22Rv1 (cell line): ENCODE data around the gene FNTB.
"Not testable (repeated sequence)": the region's sequence is repeated elsewhere in the genome, so short reads cannot be mapped to it uniquely, and the experiment has no call there.

Experiments used
- H3K27ac ChIP-seq: fragments of 450-650 bp; 2 replicates; pipeline ENCODE4 v1.5.1; 2017
- ZFX ChIP-seq: fragments of 450-650 bp; IDR thresholded peaks from 2 replicates; pipeline ENCODE4 v1.6.1; 2017; ENCODE audit warnings: antibody characterized with exemption, borderline replicate concordance
- TF ChIP-seq, protein P1 (sequence below): fragments of 450-650 bp; IDR thresholded peaks from 2 replicates; pipeline ENCODE4 v1.5.1; 2017; ENCODE audit warnings: mild to moderate bottlenecking

FNTB gene

DNA sequence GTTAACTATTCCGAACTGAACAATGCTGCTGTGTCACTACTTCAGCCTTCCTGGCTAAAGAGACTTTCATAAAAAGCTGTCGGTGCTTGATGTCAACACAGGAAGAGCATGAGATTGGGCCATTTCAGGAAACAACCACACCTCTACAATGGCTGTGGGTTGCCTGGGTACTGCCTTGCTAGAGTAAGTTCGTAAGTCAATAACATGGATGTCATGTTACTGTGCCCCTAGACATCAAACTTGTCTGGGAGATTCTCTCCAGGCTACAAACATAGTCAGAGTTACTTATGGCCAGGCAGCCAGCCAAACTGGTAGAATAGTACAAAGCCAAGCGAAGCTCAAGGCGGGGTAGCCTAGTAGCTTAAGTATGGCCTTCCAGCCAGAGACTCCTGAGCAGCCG is 92.5 kb downstream of the FNTB start:
- TF ChIP-seq ZFX = no peak
- TF ChIP-seq, protein P1, sequence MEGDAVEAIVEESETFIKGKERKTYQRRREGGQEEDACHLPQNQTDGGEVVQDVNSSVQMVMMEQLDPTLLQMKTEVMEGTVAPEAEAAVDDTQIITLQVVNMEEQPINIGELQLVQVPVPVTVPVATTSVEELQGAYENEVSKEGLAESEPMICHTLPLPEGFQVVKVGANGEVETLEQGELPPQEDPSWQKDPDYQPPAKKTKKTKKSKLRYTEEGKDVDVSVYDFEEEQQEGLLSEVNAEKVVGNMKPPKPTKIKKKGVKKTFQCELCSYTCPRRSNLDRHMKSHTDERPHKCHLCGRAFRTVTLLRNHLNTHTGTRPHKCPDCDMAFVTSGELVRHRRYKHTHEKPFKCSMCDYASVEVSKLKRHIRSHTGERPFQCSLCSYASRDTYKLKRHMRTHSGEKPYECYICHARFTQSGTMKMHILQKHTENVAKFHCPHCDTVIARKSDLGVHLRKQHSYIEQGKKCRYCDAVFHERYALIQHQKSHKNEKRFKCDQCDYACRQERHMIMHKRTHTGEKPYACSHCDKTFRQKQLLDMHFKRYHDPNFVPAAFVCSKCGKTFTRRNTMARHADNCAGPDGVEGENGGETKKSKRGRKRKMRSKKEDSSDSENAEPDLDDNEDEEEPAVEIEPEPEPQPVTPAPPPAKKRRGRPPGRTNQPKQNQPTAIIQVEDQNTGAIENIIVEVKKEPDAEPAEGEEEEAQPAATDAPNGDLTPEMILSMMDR = no peak
- H3K27ac ChIP-seq = no peak overlapping the region

GRCh38 chr14:65079768-65080167 is 93.1 kb downstream of the FNTB start:
- H3K27ac ChIP-seq = no peak overlapping the region
- TF ChIP-seq, protein P1 = no peak
- no peak for TF ChIP-seq ZFX

- no peak overlapping the region for H3K27ac ChIP-seq
- TF ChIP-seq, protein P1 = no peak
- TF ChIP-seq ZFX = no peak
Measured at GRCh38 chr14:65080960-65081747, 94.5 kb downstream of the FNTB start.

GRCh38 chr14:65082930-65083329 is 96.2 kb downstream of the FNTB start:
- H3K27ac ChIP-seq = no peak overlapping the region
- TF ChIP-seq, protein P1 = no peak
- TF ChIP-seq ZFX = no peak

DNA sequence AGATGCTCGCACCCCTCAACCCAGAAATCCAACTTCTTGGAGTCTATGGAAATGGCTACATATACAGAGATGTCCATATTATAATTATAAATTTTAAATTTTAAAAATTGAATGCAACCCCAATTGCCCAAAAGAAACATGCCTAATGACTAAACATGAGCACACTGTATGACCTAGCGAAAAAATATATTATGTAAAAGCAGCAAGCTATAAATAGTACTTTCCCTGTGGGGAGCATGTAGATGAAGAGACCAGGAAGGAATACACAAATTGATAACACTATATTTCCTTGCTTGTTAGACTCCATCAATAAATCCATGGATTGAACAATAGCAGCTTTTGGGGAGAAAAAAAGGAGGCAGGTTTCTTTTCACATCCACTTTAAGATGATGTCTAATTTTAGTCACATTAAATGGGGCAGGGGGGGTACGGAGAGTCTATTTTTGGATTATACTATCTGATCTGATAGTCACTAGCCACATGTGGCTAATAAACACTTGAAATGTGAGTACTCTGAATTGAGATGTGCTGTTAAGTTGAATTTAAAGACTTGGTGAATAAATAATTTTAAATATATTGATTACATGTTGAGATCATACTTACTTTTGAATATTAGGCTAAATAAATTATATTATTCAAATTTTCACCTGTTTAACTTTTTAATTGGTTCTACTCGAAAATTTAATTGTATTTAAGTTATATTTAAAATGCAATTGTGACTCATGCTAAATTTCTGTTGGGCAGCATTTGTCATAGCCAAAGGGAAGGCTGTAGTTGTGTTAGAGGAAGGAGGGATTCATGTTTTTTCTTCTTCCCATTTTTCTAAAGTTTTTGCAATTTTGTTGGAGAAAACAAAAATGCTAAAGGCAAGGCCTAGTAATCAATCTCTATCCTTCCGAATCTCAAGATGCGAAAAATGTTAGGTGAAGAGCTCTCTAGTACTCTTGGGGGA is 98.1 kb downstream of the FNTB start:
- TF ChIP-seq ZFX = no peak
- TF ChIP-seq, protein P1 = no peak
- H3K27ac ChIP-seq = no peak overlapping the region

DNA sequence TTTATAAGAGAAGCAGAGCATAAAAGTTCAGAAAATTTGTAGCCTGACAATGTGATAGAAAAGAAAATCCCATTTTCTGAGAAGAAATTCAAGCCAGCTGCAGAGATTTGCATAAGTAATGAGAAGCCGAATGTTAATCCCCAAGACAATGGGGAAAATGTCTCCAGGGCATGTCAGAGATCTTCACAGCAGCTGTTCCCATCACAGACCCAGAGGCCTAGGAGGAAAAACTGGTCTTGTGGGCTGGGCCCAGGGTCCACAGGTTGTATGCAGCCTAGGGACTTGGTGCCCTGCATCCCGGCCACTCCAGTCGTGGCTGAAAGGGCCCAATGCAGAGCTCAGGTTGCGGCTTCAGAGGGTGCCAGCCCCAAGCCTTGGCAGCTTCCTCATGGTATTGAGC is 100.0 kb downstream of the FNTB start:
- H3K27ac ChIP-seq = not testable (repeated sequence)

DNA sequence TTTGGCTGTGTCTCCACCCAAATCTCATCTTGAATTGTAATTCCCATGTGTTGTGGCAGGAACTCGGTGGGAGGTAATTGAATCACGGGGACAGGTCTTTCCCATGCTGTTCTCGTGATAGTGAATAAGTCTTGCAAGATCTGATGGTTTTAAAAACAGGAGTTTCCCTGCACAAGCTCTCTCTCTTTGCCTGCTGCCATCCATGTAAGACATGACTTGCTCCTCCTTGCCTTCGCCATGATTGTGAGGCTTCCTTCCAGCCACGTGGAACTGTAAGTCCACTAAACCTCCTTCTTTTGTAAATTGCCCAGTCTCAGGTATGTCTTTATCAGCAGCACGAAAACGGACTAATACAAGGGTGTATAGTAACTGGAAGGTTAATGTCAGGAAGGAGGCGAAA is 101.1 kb downstream of the FNTB start:
- H3K27ac ChIP-seq = not testable (repeated sequence)

- H3K27ac ChIP-seq = no peak overlapping the region
- TF ChIP-seq ZFX = no peak
- TF ChIP-seq, protein P1 = no peak
Measured at GRCh38 chr14:65092349-65092748, 105.7 kb downstream of the FNTB start.
